H1 (cell line): ENCODE results near the gene KCNJ4. TPM values are rescaled to one million over a fixed set of nuclear protein-coding genes. Genes with fewer than 3 reads are reported as not detected.

Experiments
- FOSL1 ChIP-seq: IDR thresholded peaks from 2 replicates; pipeline ENCODE4 v1.6.1; 2011; ENCODE audit warnings: mild to moderate bottlenecking, low read depth, low read length, moderate library complexity; ENCODE audit not compliant: insufficient read depth
- PHF8 ChIP-seq: fragments of 200-600 bp; sonication (generic); conservative IDR thresholded peaks from 2 replicates; pipeline ENCODE4 v1.7.1; 2012; ENCODE audit warnings: low read depth, mild to moderate bottlenecking, inconsistent platforms, low read length, moderate library complexity
- TCF12 ChIP-seq: IDR thresholded peaks from 2 replicates; pipeline ENCODE4 v1.6.1; 2011; ENCODE audit warnings: low read depth, mild to moderate bottlenecking, low read length
- polyA plus RNA-seq, 7 experiments: library from polyadenylated mRNA; depleted of rRNA in 3 of 7; stranded (reverse) in 5 of 7; unstranded in 2 of 7; fragments of >200 nt in 5 of 7; fragments of 200-250 nt in 2 of 7; gene quantifications; 1 replicate in 5 of 7; 2 replicates in 1 of 7; 4 replicates in 1 of 7; pipeline versions ENCODE4 v1.2.1 to v1.2.3, GENCODE V29; 2011 to 2013; ENCODE audit warnings: missing spikeins in 2 of 7, mixed read lengths in 2 of 7
- total RNA-seq: library from RNA; stranded (reverse); fragmentation: NEBNext Ultra II Directional; extraction: Animal tissue kit (Norgen Biotek cat#: 25700); gene quantifications from 2 replicates; pipeline ENCODE4 v1.2.1, GENCODE V29; 2021

KCNJ4 gene
- total and polyA plus RNA-seq, 2 of the 8 experiments (the other 6 are each of a cell fraction or from before 2014, with no cell fraction given), result 1.4 to 2.2 TPM

GRCh38 chr22:38418589-38418988 lies 36.4 kb downstream of the KCNJ4 start (continued):
- TF ChIP-seq TCF12 (no peak), PHF8 (no peak), FOSL1 (no peak)
